ENCODE measurements around the gene LRP5.

LRP5 gene

GRCh38 chr11:68326334-68327215 lies 14.2 kb downstream of the LRP5 start:
- no peak overlapping the region for H3K4me2 ChIP-seq (ENCODE audit: low read length)
- no peaks in the 10 kb centered on the region for H3K36me3 ChIP-seq (ENCODE audit: insufficient read depth, low read length)
- H3K27me3 ChIP-seq (ENCODE audit: control insufficient read depth, insufficient read depth, low read length): no peaks in the 10 kb centered on the region
- no peaks in the 10 kb centered on the region for H3K9me3 ChIP-seq (replicated peaks; ENCODE audit: low read length)
- no peak overlapping the region for H3K9ac ChIP-seq (ENCODE audit: low read depth, low read length)
- peaks cover 37% of the 10 kb centered on the region for H3K4me1 ChIP-seq (ENCODE audit: control insufficient read depth, insufficient read depth, low read length)
- H3K4me3 ChIP-seq (ENCODE audit: low read length): no peak overlapping the region

- no peaks in the 10 kb centered on the region for H3K36me3 ChIP-seq (ENCODE audit: insufficient read depth, low read length)
- H3K4me1 ChIP-seq (ENCODE audit: control insufficient read depth, insufficient read depth, low read length): peaks cover 31% of the 10 kb centered on the region
- H3K9me3 ChIP-seq (replicated peaks; ENCODE audit: low read length): no peaks in the 10 kb centered on the region
- no peak overlapping the region for H3K4me3 ChIP-seq (ENCODE audit: low read length)
- no peak overlapping the region for H3K9ac ChIP-seq (ENCODE audit: low read depth, low read length)
- no peaks in the 10 kb centered on the region for H3K27me3 ChIP-seq (ENCODE audit: control insufficient read depth, insufficient read depth, low read length)
- H3K4me2 ChIP-seq (ENCODE audit: low read length): peak overlapping the region; percentile 39
Observed at GRCh38 chr11:68327586-68328370, 15.4 kb downstream of the LRP5 start.

GRCh38 chr11:68328374-68329091 lies 16.1 kb downstream of the LRP5 start:
- Histone ChIP-seq H3K4me3 (ENCODE audit: low read length) (no peak overlapping the region), H3K4me1 (ENCODE audit: control insufficient read depth, insufficient read depth, low read length) (peaks cover 31% of the 10 kb centered on the region), H3K4me2 (ENCODE audit: low read length) (peak overlapping the region; percentile 39), H3K27me3 (ENCODE audit: control insufficient read depth, insufficient read depth, low read length) (no peaks in the 10 kb centered on the region), H3K9me3 (replicated peaks; ENCODE audit: low read length) (no peaks in the 10 kb centered on the region), H3K36me3 (ENCODE audit: insufficient read depth, low read length) (no peaks in the 10 kb centered on the region), H3K9ac (ENCODE audit: low read depth, low read length) (no peak overlapping the region)

GRCh38 chr11:68329536-68329935 lies 17.1 kb downstream of the LRP5 start:
- Histone ChIP-seq H3K9ac (ENCODE audit: low read depth, low read length) (no peak overlapping the region), H3K4me1 (ENCODE audit: control insufficient read depth, insufficient read depth, low read length) (peaks cover 31% of the 10 kb centered on the region), H3K9me3 (replicated peaks; ENCODE audit: low read length) (no peaks in the 10 kb centered on the region), H3K4me2 (ENCODE audit: low read length) (peak overlapping the region; percentile 18), H3K36me3 (ENCODE audit: insufficient read depth, low read length) (no peaks in the 10 kb centered on the region), H3K4me3 (ENCODE audit: low read length) (no peak overlapping the region), H3K27me3 (ENCODE audit: control insufficient read depth, insufficient read depth, low read length) (no peaks in the 10 kb centered on the region)

- H3K4me3 ChIP-seq (ENCODE audit: low read length): no peak overlapping the region
- peaks cover 31% of the 10 kb centered on the region for H3K4me1 ChIP-seq (ENCODE audit: control insufficient read depth, insufficient read depth, low read length)
Observed at GRCh38 chr11:68329978-68330699, 17.7 kb downstream of the LRP5 start.

GRCh38 chr11:68330700-68331337 lies 18.4 kb downstream of the LRP5 start:
- H3K4me2 ChIP-seq (ENCODE audit: low read length): no peak overlapping the region
- H3K27me3 ChIP-seq (ENCODE audit: control insufficient read depth, insufficient read depth, low read length): no peaks in the 10 kb centered on the region
- H3K9me3 ChIP-seq (replicated peaks; ENCODE audit: low read length): no peaks in the 10 kb centered on the region
- H3K9ac ChIP-seq (ENCODE audit: low read depth, low read length): no peak overlapping the region
- H3K4me3 ChIP-seq (ENCODE audit: low read length): no peak overlapping the region
- H3K4me1 ChIP-seq (ENCODE audit: control insufficient read depth, insufficient read depth, low read length): peaks cover 31% of the 10 kb centered on the region
- no peaks in the 10 kb centered on the region for H3K36me3 ChIP-seq (ENCODE audit: insufficient read depth, low read length)

More at GRCh38 chr11:68329978-68330699, 17.7 kb downstream of the LRP5 start:
- peak overlapping the region; percentile 18 for H3K4me2 ChIP-seq (ENCODE audit: low read length)
- H3K36me3 ChIP-seq (ENCODE audit: insufficient read depth, low read length): no peaks in the 10 kb centered on the region
- H3K9ac ChIP-seq (ENCODE audit: low read depth, low read length): no peak overlapping the region
- H3K9me3 ChIP-seq (replicated peaks; ENCODE audit: low read length): no peaks in the 10 kb centered on the region
- no peaks in the 10 kb centered on the region for H3K27me3 ChIP-seq (ENCODE audit: control insufficient read depth, insufficient read depth, low read length)

- Histone ChIP-seq H3K4me3 (ENCODE audit: low read length) (no peak overlapping the region), H3K4me2 (ENCODE audit: low read length) (no peak overlapping the region), H3K9ac (ENCODE audit: low read depth, low read length) (no peak overlapping the region), H3K36me3 (ENCODE audit: insufficient read depth, low read length) (no peaks in the 10 kb centered on the region), H3K4me1 (ENCODE audit: control insufficient read depth, insufficient read depth, low read length) (peaks cover 31% of the 10 kb centered on the region), H3K27me3 (ENCODE audit: control insufficient read depth, insufficient read depth, low read length) (no peaks in the 10 kb centered on the region), H3K9me3 (replicated peaks; ENCODE audit: low read length) (no peaks in the 10 kb centered on the region)
Observed at GRCh38 chr11:68331338-68331947, 19.1 kb downstream of the LRP5 start.

- Histone ChIP-seq H3K4me3 (ENCODE audit: low read length) (no peak overlapping the region), H3K9me3 (replicated peaks; ENCODE audit: low read length) (no peaks in the 10 kb centered on the region), H3K4me1 (ENCODE audit: control insufficient read depth, insufficient read depth, low read length) (peaks cover 35% of the 10 kb centered on the region), H3K4me2 (ENCODE audit: low read length) (no peak overlapping the region), H3K36me3 (ENCODE audit: insufficient read depth, low read length) (no peaks in the 10 kb centered on the region), H3K9ac (ENCODE audit: low read depth, low read length) (no peak overlapping the region), H3K27me3 (ENCODE audit: control insufficient read depth, insufficient read depth, low read length) (no peaks in the 10 kb centered on the region)
Observed at GRCh38 chr11:68332186-68332585, 19.8 kb downstream of the LRP5 start.

- Histone ChIP-seq H3K27me3 (ENCODE audit: control insufficient read depth, insufficient read depth, low read length) (no peaks in the 10 kb centered on the region), H3K9me3 (replicated peaks; ENCODE audit: low read length) (no peaks in the 10 kb centered on the region), H3K4me1 (ENCODE audit: control insufficient read depth, insufficient read depth, low read length) (peaks cover 38% of the 10 kb centered on the region), H3K4me3 (ENCODE audit: low read length) (no peak overlapping the region), H3K9ac (ENCODE audit: low read depth, low read length) (no peak overlapping the region), H3K4me2 (ENCODE audit: low read length) (no peak overlapping the region), H3K36me3 (ENCODE audit: insufficient read depth, low read length) (no peaks in the 10 kb centered on the region)
Observed at GRCh38 chr11:68333173-68333572, 20.8 kb downstream of the LRP5 start.

GRCh38 chr11:68334923-68335322 lies 22.5 kb downstream of the LRP5 start:
- H3K9ac ChIP-seq (ENCODE audit: low read depth, low read length): no peak overlapping the region
- H3K4me3 ChIP-seq (ENCODE audit: low read length): no peak overlapping the region
- H3K27me3 ChIP-seq (ENCODE audit: control insufficient read depth, insufficient read depth, low read length): no peaks in the 10 kb centered on the region
- no peak overlapping the region for H3K4me2 ChIP-seq (ENCODE audit: low read length)
- no peaks in the 10 kb centered on the region for H3K9me3 ChIP-seq (replicated peaks; ENCODE audit: low read length)
- H3K4me1 ChIP-seq (ENCODE audit: control insufficient read depth, insufficient read depth, low read length): peaks cover 38% of the 10 kb centered on the region
- H3K36me3 ChIP-seq (ENCODE audit: insufficient read depth, low read length): no peaks in the 10 kb centered on the region
